HG02885 (cell line): Measurements from ENCODE around the gene THY1.

Experiments used
- ATAC-seq: cut with Tn5 transposase; IDR thresholded peaks from one replicate; pipeline ENCODE4 v1.9.1; 2021; ENCODE audit warnings: mild to moderate bottlenecking; ENCODE audit not compliant: unreplicated experiment, poor library complexity

Gene THY1

GRCh38 chr11:119372260-119373058, 50.5 kb downstream of the THY1 start:
- no peak for ATAC-seq

DNA sequence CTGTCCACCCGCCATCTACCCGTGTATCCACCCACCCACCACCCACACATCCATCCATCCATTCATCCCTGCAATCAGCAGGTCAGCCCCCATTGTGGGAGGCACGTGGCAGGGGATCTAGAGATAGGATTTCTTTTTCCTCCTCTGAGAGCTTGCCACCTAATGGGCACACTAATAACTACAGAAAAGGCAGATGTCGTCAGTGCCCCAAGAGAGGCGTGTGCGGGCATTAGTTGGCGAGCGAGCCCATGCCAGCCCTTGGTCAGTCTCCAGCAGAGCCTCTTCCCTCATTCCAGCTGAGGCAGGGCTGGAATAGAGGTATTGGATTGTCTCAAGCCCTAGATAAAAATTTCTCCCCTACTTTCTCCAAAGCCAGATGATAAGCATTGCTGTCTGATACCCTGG, 51.2 kb downstream of the THY1 start:
- ATAC-seq: no peak

- no peak for ATAC-seq
Measured at GRCh38 chr11:119371067-119371601, 51.8 kb downstream of the THY1 start.

DNA sequence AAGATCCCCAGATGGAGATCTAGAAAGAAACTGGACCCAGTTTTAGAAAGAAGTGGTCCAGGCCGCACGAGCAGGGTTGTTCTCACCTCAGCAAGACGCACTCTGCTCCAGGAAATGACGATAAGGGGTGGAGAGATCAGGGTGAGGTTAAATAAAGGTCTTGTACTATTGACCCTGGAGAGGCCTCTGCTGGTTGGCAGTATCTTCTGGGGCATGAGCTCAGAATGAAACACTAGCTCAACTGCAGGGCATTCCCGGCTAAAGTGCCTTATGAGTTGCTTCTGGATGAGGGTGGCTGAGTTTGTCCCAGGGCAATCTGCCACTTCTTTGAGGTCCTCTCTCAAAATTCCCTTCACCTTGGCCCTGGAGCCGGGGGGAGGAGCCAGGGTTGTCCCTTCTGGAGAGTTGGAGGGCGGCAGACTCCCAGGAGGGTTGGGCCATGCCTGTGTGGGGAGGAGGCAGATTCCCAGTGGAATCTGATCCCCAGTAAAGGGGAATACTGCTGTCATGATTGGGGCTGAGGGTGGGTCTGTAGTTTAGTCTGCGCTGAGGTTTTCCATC, 52.4 kb downstream of the THY1 start:
- no peak for ATAC-seq

DNA sequence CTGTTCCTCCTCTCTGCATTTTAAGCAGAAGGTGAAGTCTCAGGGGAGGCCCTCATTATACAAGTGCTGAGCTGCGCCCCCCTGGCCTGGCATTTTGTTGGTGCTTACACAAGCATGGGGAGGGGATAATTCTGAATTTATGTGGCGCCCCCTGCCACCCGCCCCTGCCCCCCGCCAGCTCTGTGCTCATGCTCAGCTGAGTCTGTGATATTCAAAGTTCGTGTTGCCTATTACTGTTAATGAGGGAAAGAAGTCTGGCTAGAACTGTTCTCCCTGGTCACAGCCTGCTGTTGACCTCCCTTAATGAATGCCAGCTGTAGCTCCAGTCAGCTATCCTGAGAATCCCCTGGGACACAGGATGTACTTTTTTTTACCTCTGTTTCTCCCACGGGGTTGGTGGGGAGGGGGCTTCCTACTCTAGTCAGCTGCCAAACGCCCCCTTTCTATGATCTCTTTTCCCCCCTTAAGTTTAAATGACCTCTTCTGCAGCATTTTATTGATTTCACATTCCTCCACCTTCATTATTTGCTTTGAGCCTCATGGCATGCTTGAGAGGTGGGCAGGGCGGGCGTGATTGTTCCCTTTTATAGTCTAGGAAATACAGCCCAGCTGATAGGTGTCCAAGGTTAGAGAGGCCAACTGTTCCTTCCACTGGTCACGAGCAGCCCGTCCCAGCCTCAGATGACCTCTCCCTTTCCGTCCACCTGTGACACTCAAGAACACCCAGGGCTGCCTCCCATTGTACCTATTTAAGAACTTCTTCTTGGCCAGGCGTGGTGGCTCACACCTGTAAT, 53.6 kb downstream of the THY1 start:
- no peak for ATAC-seq

- no peak for ATAC-seq
Measured at GRCh38 chr11:119368121-119369034, 54.6 kb downstream of the THY1 start.

DNA sequence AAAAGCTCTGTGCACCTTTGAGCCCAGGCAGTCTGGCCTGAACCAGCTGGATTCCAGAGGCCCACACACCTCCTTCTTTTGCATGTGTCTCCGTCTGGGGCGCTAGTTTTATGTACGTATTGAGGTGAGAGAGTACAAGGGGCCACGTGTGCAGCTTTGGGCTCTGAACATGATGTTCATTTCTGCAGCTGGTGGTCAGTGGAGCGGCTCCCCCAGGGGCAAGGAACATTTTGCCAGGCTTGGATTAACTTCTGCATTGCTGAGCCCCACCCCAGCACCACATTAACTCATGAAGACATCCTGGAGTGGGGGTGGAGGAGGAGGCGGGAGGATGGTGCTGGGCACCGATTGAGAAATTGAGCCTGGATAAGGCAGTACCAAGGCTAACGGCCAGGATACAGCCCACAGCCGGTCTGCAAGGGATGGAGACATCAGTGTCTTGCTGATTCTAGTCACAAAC, 55.3 kb downstream of the THY1 start:
- no peak for ATAC-seq
